Right ventricle myocardium inferior (tissue), 1 donor: ENCODE measurements around the gene CDIP1. TPM values are rescaled to one million over a fixed set of nuclear protein-coding genes. Genes with fewer than 3 reads are reported as not detected.
A peak's percentile ranks its signal among the peaks of the same experiment; 100 is the strongest.
"Not testable (repeated sequence)": the region's sequence is repeated elsewhere in the genome, so short reads cannot be mapped to it uniquely, and the experiment has no call there.

Experiments
- ATAC-seq: fragments of 200-7000 bp; cut with Tn5 transposase; one replicate; pipeline ENCODE4 v1.9.1; 2020; ENCODE audit warnings: mild to moderate bottlenecking, moderate library complexity
- DNase-seq: peaks from one replicate; pipeline ENCODE4 v3.0.0; 2021; ENCODE audit errors: missing footprints
- intact Hi-C: fragments of 100-400 bp; cut with DNase I; formaldehyde crosslinking; loops from one replicate; pipeline ENCODE4 v1.11.0; 2022
- long read RNA-seq: library from polyadenylated mRNA; unstranded; transcript quantifications from one replicate; pipeline ENCODE4 v2.0.0, GENCODE V29; 2021
- total RNA-seq: library from RNA; stranded (reverse); fragmentation: NEBNext Ultra II Directional; extraction: Animal tissue kit (Norgen Biotek cat#: 25700); gene quantifications from one replicate; pipeline ENCODE4 v1.2.1, GENCODE V29; 2021
- donor health status: DM: no; HTN: yes; CAD: no; lungs with severe emphysema.

Gene CDIP1
- total RNA-seq: 46.3 TPM
- long read RNA-seq, transcript CDIP1-205 (6 exons, 2,774 nt): minor isoform, 5 of 44 reads
- long read RNA-seq, transcript CDIP1-209 (6 exons, 2,062 nt): major isoform, 22 of 44 reads
- long read RNA-seq, partial matches to known transcripts: 5 of 44 reads
- long read RNA-seq, other reads (novel, unspliced or antisense): 9 of 44 reads

DNA sequence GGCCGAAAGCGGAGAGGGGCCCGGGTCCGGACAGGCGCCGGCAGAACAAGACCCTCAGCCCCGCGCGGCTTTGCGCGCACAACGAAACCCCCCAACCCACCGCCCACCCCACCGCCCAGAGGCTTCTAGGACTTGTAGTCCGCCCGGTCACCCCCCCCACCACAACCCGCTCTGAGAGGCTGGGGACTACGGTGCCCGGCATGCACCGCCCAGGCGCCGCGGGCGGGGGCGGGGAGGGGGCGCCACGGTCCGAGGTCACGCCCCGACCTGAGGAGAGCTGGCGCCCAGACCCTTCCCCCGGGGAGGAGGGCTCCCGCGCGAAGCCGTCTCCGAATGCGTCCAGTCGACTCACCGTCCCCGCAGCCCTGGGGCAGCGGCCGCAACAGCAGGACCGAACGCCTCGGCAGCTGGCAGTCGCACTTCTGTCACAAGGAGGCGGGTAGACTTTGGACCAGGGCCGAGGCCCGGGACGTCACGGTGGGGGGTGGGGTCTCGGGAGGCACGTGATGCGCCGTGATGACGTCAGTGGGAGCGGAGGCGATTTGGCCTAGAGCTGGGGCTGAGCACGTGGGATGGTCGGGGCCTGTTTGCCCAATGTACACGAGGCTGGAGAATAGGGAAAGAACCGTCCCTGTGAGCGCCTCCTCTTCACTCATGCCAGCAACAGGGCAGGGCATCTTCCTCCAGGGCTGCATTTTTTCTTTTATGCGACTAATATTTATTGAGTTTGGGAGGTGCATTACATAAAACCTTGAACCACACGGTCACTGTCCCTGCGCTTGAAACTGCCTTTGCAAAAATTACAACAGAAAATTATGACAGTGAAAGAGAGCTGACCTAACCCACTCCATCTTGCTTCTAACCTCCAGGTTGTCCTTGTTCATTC lies at the start of gene CDIP1:
Gene CDIP1 (minus strand): TSS at position 424 of the 886 bp plus-strand sequence. CDS start 24,643 bp downstream, outside the sequence.
- peak; percentile 97 for DNase-seq
- ATAC-seq: peak; percentile 96
- intact Hi-C loops: no loop called here

GRCh38 chr16:4586291-4586690 lies 47.7 kb upstream of the CDIP1 start:
- DNase-seq: no peak
- ATAC-seq: no peak
- intact Hi-C loops: loop anchor here (5.0 kb wide), 1 partner anchor 69 kb away; no protein-coding TSS in a partner anchor

- intact Hi-C loops: no loop called here
- ATAC-seq: no peak
- DNase-seq: no peak
Observed at GRCh38 chr16:4583906-4584305, 45.3 kb upstream of the CDIP1 start.

DNA sequence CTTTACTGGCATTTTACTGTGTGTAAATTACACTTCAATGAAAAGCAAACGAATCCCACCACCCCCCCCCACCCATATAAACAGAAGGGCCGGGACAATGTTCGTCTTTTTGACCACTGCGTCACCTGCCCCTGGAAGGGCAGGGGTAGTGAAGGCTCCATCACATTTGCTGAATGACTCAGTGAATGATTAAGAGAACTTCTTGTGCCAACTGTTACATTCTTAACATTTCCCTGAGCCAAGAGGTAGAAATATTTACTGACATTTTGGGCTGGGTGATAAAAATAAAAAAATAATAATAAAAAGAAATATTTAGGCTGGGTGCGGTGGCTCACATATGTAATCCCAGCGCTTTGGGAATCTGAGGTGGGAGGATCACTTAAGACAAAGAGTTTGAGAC lies 41.7 kb upstream of the CDIP1 start:
- DNase-seq (no peak), ATAC-seq (no peak)
- intact Hi-C loops: no loop called here

- no peak for DNase-seq
- ATAC-seq: no peak
- intact Hi-C loops: no loop called here
Observed at GRCh38 chr16:4578961-4579530, 40.5 kb upstream of the CDIP1 start.

GRCh38 chr16:4576008-4576407 lies 37.4 kb upstream of the CDIP1 start:
- DNase-seq (no peak), ATAC-seq (no peak)
- intact Hi-C loops: no loop called here

DNA sequence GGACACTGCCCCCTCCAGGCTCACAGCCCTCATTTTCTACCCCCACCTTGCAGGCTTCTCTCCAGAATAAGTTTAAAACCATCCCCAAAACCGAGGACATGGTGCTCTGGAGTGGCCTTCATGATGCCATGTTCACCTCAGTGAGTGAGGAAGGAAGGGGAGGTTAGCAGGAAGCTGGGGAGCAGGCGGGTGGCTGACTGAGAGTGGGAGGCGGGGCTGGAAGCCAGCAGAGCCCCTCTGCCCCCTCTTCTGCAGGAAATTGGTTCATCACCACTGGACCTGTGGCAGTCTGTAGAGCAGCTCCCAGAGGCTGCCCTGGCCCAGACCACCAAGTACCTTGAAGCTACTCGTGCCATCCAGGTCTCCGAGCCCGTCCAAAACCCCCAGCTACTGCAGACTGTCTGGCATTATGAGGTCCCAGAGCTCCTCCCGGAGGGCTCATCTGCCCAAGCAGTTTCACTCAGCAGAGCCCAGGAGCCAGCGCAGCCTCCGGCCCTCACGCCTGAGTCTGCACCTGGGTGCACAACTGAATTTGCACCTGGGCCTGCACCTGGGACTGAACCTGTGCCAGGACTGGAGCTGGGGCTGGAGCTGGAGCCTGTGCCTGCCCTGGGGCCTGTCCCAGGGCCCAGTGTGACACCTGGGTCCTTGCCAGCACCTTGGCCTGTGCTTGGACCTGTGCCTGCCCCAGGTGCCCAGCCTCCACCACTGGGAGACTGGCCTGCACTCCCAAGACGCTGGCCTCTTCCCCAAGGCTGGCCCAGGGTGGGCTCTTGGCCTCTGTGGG lies 36.5 kb upstream of the CDIP1 start:
- ATAC-seq (no peak), DNase-seq (no peak)
- intact Hi-C loops: no loop called here

DNA sequence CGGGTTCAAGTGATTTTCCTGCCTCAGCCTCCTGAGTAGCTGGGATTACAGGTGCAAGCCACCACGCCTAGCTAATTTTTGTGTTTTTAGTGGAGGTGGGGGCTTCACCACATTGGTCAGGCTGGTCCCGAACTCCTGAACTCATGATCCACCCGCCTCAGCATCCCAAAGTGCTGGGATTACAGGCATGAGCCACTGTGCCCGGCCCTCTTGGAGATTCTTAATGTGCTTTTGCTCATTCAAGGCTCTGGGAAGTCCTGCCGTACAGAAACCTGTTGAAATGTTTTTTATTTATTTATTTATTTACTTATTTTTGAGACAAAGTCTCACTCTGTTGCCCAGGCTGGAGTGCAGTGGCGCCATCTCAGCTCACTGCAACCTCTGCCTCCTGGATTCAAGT lies 35.4 kb upstream of the CDIP1 start:
- intact Hi-C loops, ATAC-seq, DNase-seq: not testable (repeated sequence)

DNA sequence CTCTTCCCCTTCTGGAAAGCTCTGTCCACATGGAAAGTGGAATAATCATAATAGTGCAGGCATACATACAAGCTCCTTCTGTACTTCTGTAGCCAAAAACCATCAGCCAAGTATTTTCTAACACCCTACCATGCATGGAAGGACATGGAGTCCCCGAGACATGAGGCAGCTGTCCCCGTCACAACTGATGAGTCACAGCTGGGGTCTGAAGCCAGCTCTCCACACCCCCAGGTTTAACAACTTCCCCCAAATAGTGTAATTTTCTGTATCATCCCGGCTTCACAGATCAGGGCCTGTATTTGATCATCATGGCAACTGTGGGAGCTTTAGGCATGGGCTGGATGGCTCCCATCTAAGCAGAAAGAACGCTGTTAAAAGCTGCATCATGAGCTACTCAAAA lies 34.1 kb upstream of the CDIP1 start:
- DNase-seq: no peak
- intact Hi-C loops: no loop called here
- ATAC-seq: peak; percentile 83

DNA sequence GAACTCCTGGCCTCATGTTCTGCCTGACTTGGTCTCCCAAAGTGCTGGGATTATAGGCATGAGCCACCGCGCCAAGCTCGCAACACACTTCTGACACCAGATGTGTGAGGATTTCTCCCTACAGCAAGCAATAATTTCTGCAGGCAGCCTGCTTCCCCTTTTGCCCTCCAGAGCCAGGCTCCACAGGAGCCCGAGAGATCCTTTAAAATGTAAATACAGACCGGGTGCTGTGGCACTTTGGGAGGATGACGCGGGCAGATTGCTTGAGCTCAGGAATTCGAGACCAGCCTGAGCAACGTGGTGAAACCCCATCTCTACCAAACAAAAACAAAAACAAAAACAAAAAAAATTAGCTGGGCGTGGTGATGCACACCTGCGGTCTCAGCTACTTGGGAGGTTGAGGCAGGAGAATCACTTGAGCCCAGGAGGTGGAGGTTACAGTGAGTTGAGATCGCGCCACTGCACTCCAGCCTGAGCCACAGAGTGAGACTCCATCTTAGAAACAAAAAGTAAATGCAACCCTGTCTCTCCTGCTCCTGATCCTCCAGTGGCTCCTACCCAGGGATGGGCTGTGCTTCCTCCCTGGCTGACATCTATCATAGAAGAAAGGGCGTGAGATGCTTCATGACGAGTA lies 32.2 kb upstream of the CDIP1 start:
- intact Hi-C loops: no loop called here
- ATAC-seq (no peak), DNase-seq (no peak)

DNA sequence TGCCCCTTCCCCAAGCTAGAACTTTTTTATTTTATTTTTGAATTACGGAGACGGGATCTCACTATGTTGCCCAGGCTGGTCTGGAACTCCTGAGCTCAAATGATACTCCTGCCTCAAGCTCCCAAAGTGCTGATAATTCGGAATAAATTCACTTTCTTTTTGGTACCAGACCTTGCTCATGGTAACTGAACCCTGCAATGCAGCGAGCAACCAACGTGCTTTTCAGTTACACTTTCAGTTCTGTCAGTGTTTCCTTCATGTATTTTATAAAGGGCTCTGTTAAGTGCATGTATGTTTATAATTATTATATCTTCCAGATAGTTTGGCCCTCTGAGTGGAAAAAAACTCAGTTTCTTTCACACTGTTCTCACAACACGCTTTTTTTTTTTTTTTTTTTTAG lies 31.5 kb upstream of the CDIP1 start:
- intact Hi-C loops: no loop called here
- ATAC-seq: no peak
- no peak for DNase-seq

DNA sequence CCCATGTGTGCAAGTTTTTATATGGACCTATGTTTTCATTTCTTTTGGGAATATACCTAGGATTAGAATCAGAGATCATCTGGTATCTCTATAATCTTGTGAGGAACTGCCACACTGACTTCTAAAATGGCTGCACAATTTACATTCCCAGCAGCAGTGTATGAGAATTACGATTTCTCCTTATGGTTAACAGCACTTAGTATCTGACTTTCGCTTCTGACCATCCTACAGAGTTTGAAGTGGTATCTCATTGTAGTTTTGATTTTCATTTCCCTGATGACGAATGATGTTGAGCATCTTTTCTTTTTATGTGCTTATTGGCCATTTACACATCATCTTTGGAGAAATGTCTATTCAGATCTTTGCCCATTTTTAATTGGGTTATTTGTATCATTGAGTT lies 27.6 kb upstream of the CDIP1 start:
- no peak for ATAC-seq
- DNase-seq: no peak
- intact Hi-C loops: no loop called here

- ATAC-seq: no peak
- intact Hi-C loops: no loop called here
- DNase-seq: no peak
Observed at GRCh38 chr16:4564661-4565267, 26.2 kb upstream of the CDIP1 start.

GRCh38 chr16:4561596-4561995 lies 23.0 kb upstream of the CDIP1 start:
- ATAC-seq (no peak), DNase-seq (no peak)
- intact Hi-C loops: no loop called here

GRCh38 chr16:4557973-4558372 lies 19.4 kb upstream of the CDIP1 start:
- intact Hi-C loops: no loop called here
- DNase-seq: no peak
- ATAC-seq: no peak

DNA sequence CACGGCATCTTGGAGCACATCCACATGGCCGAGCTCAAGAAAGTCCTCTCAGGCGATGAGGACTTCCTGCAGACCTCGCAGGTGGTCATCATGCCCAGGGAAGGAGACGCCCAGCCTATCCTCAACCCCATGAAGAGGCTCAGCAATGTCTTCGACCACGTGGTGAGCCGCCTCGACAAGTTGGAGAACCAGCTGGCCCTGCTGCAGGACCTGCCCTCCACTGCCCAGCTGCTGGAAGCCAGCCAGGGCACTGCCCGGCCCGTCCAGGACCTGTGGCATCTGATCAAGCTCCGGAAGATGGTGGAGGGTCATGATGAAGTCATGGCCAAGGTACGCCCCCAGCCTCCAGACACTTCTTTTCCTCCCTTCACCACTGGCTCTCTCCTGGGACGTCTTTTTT lies 18.0 kb upstream of the CDIP1 start:
- no peak for ATAC-seq
- intact Hi-C loops: no loop called here
- no peak for DNase-seq

DNA sequence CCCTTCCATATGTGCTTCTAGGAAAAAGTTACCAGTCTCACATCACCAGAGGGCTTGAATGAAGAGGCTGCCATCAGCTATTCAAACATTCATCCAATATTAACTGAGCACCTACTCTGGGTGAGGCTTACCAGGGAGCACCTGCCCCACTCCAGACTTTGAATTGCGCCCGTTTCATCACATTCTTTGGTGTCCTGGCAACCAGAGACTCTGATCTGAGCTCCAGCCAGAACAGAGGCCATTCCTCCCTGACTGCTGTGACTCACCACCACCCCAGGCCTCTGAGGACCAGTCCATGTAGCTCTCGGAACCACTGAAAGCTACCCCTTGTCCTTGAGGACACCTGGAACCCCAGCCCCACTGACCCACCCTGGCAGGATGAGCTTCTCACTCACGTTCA lies 17.5 kb upstream of the CDIP1 start, which contains the start of gene C16orf96:
Gene C16orf96 (plus strand): TSS at position 229 of the 400 bp plus-strand sequence. CDS start 150 bp downstream, at position 379.
- intact Hi-C loops: no loop called here
- no peak for ATAC-seq
- no peak for DNase-seq

DNA sequence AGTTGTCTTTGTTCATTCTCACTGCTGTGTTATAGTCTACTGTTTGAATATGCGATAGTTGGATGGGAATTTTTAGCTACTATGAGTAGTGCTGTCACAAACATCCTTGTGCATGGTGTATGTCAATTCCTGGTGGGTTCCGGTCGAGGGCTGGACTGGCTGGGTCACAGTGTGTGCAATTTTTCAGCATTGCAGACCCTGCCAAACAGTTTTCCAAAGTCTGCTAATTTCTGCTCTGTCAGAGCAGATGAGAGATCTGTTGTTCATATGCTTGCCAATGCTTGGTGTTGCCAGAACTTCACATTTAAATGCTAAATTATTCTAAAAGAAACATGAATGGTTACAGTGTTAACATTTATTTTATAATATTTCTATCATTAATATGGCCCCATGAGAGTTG lies 14.0 kb upstream of the CDIP1 start:
- ATAC-seq: no peak
- intact Hi-C loops: no loop called here

More for the DNA sequence above, 14.0 kb upstream of the CDIP1 start:
- no peak for DNase-seq
